SU-DHL-6 (cell line): Measurements from ENCODE around the gene TRAK1.

Experiments used
- CTCF ChIP-seq: fragments of 200-600 bp; sonication (generic); IDR thresholded peaks from one replicate; pipeline ENCODE4 v1.5.1; 2017; ENCODE audit warnings: antibody characterized with exemption, mild to moderate bottlenecking, low read length, moderate library complexity; ENCODE audit not compliant: insufficient read depth, poor library complexity, severe bottlenecking
- EZH2phosphoT487 ChIP-seq: fragments of 200-600 bp; sonication (generic), shearing (Covaris generic); conservative IDR thresholded peaks from 2 replicates; pipeline ENCODE4 v1.6.1; 2018; ENCODE audit warnings: mild to moderate bottlenecking, antibody characterized with exemption, low read length, moderate library complexity, mixed read lengths

- no peak for TF ChIP-seq CTCF
- no peak for TF ChIP-seq EZH2phosphoT487
Measured at GRCh38 chr3:42159706-42160472, 68.7 kb downstream of the TRAK1 start.
